Heart left ventricle (tissue), 16 donors: ENCODE results near the gene NMRAL1. TPM values are rescaled to one million over a fixed set of nuclear protein-coding genes. Genes with fewer than 3 reads are reported as not detected.
A peak's percentile ranks its signal among the peaks of the same experiment; 100 is the strongest.

ENCODE experiments used
- ATAC-seq, 4 donors: fragments of 200-7000 bp; cut with Tn5 transposase; one replicate each; pipeline ENCODE4 v1.9.1; 2020 to 2022; ENCODE audit warnings: moderate library complexity in 4 of 4, mild to moderate bottlenecking in 3 of 4, moderate number of reproducible peaks in 1 of 4
- DNase-seq, 5 donors: peaks; one replicate each; pipeline ENCODE4 v3.0.0-alpha.2; 2020
- H3K27ac ChIP-seq, 12 donors: fragments of 200-600 bp; sonication (generic) in 4 of 12; one replicate each; pipeline versions ENCODE4 v1.5.0 to v1.8.0; 2016 to 2022; ENCODE audit warnings: mild to moderate bottlenecking in 2 of 12
- H3K27me3 ChIP-seq, 9 donors: fragments of 200-600 bp; sonication (generic) in 2 of 9; one replicate each; pipeline versions ENCODE4 v1.5.1 to v1.8.0; 2016 to 2022; ENCODE audit warnings: mild to moderate bottlenecking in 3 of 9
- H3K36me3 ChIP-seq, 9 donors: fragments of 200-600 bp; sonication (generic) in 2 of 9; one replicate each; pipeline versions ENCODE4 v1.5.0 to v1.8.0; 2018 to 2022; ENCODE audit warnings: mild to moderate bottlenecking in 2 of 9
- H3K4me1 ChIP-seq, 12 donors: fragments of 200-600 bp; sonication (generic) in 4 of 12; one replicate each; pipeline versions ENCODE4 v1.5.0 to v1.8.0; 2016 to 2022; ENCODE audit warnings: mild to moderate bottlenecking in 3 of 12
- H3K4me3 ChIP-seq, 12 donors: fragments of 200-600 bp; sonication (generic) in 4 of 12; one replicate each; pipeline versions ENCODE4 v1.5.0 to v1.8.0; 2017 to 2022; ENCODE audit warnings: mild to moderate bottlenecking in 9 of 12, moderate library complexity in 4 of 12
- H3K9me3 ChIP-seq, 12 donors: fragments of 200-600 bp; sonication (generic) in 4 of 12; one replicate each; pipeline versions ENCODE4 v1.5.0 to v1.8.0; 2016 to 2022; ENCODE audit warnings: mild to moderate bottlenecking in 1 of 12
- CTCF ChIP-seq, 12 donors: fragments of 200-600 bp; sonication (generic) in 4 of 12; IDR thresholded peaks; one replicate each; pipeline versions ENCODE4 v1.5.0 to v1.8.0; 2018 to 2022; ENCODE audit warnings: antibody characterized with exemption in 12 of 12, mild to moderate bottlenecking in 5 of 12
- POLR2A ChIP-seq, 2 donors: fragments of 450-650 bp; IDR thresholded peaks; one replicate each; pipeline ENCODE4 v1.6.1; 2017; ENCODE audit warnings: antibody characterized with exemption in 2 of 2, mild to moderate bottlenecking in 2 of 2, moderate library complexity in 2 of 2
- WGBS, 4 donors: extraction: QIAGEN DNeasy Blood & Tissue Kit in 2 of 4; methylation state at CpG; one replicate each; pipeline versions ENCODE4 v1.1.5 to v1.1.7; 2013 to 2018; 5-methylcytosine and 5-hydroxymethylcytosine counted together
- intact Hi-C, 10 donors: fragments of 100-400 bp; cut with DNase I; formaldehyde crosslinking; loops; one replicate each; pipeline versions ENCODE4 v1.11.1 to v1.14.2; 2022
- polyA plus RNA-seq, 2 donors: library from polyadenylated mRNA; stranded (reverse); fragments of 200-250 nt; gene quantifications; one replicate each; pipeline ENCODE4 v1.2.3, GENCODE V29; 2013
- total RNA-seq, 9 donors: library from RNA; depleted of rRNA in 2 of 9; stranded (reverse); fragments of >200 nt in 2 of 9; fragmentation: NEBNext Ultra II Directional in 3 of 9; extraction: Animal tissue kit (Norgen Biotek cat#: 25700) in 3 of 9; gene quantifications; one replicate each; pipeline versions ENCODE4 v1.1.0 to v1.2.4, GENCODE V29; 2016 to 2023
- donor health status: ischemic (EF 13 %, LVEDD 7.1; RV severe dilation, severe dysfunction).
- donor health status: healthy with polysubstance abuse.
- donor health status: DM: no; HTN: yes; CAD: no.
- donor health status: DM: no; HTN: no; CAD: no.
- donor health status: ischemic (EF 25% LVEDD 6.9; RV normal size, moderate dysfunction).
- donor health status: ischemic (EF 25% LVEDD 5.7; RV mildly dilated, moderate dysfunction).
- donor health status: healthy.
- donor health status: DM: yes; HTN: yes; CAD: no.
- donor health status: ischemic (EF 35%, LVEDD 5.7; RV mildly dilated, moderate dysfunction).
- donor health status: nonischemic (EF 11% LVEDD 7.7; RV severe dilation, severe dysfunction).
- donor health status: DM: yes; HTN: yes; CAD: no.
- donor health status: PGD.
- donor health status: ischemic (EF 29% LVEDD 5.4; RV normal size, mild dysfunction).
- donor health status: nonischemic (EF 23%, LVEDD 6.1; RV moderate dilation, normal function).

The NMRAL1 gene
- total and polyA plus RNA-seq, 11 donors = 12.0 to 47.5 (median 25.4) TPM

GRCh38 chr16:4520913-4521312 lies 46.5 kb upstream of the NMRAL1 start:
- no peak overlapping the region for H3K4me3 ChIP-seq
- intact Hi-C loops = no loop called here
- peaks cover 13 to 55% (median 33%) of the 10 kb centered on the region in 12 donors for H3K4me1 ChIP-seq
- DNase-seq = no peak
- no peaks in the 10 kb centered on the region for H3K36me3 ChIP-seq
- no peak overlapping the region for H3K27ac ChIP-seq
- WGBS, 4 donors = 76 to 85% (median 83%) methylated on average over 7 of the region's 7 CpGs
- TF ChIP-seq POLR2A (IDR thresholded peaks at IDR 0.05) (no peak), CTCF (IDR thresholded peaks at IDR 0.05) (no peak)
- H3K27me3 ChIP-seq = no peaks in the 10 kb centered on the region
- ATAC-seq = no peak
- no peaks in the 10 kb centered on the region for H3K9me3 ChIP-seq

- 89 to 91% (median 90%) methylated on average over 15 of the region's 15 CpGs for WGBS, 4 donors
- H3K4me3 ChIP-seq = no peak overlapping the region
- ATAC-seq = no peak
- DNase-seq = no peak
- no peaks in the 10 kb centered on the region for H3K9me3 ChIP-seq
- no peaks in the 10 kb centered on the region for H3K36me3 ChIP-seq
- H3K27ac ChIP-seq = no peak overlapping the region
- H3K27me3 ChIP-seq = no peaks in the 10 kb centered on the region
- H3K4me1 ChIP-seq = peaks cover 8 to 59% (median 32%) of the 10 kb centered on the region in 12 donors
- TF ChIP-seq CTCF (IDR thresholded peaks at IDR 0.05) (no peak), POLR2A (IDR thresholded peaks at IDR 0.05) (no peak)
- intact Hi-C loops = loop anchor here in 7 of 10 donors (1.0 to 10.0 kb wide), 3 partner anchors 29 to 435 kb away; partner anchors contain the start of gene SEC14L5 (in 4 of the 7)
Measured at GRCh38 chr16:4519274-4520058, 45.0 kb upstream of the NMRAL1 start.

GRCh38 chr16:4517812-4518680 lies 43.6 kb upstream of the NMRAL1 start:
- ATAC-seq (peak in 1 of 4 donors; percentile 8), DNase-seq (peak in 1 of 5 donors; percentile 19)
- Histone ChIP-seq H3K9me3 (no peaks in the 10 kb centered on the region), H3K27ac (no peak overlapping the region), H3K27me3 (no peaks in the 10 kb centered on the region), H3K4me1 (peaks cover 8 to 59% (median 44%) of the 10 kb centered on the region in 12 donors), H3K36me3 (peaks cover 0 to 10% (median 2%) of the 10 kb centered on the region in 9 donors), H3K4me3 (no peak overlapping the region)
- intact Hi-C loops = loop anchor here in 6 of 10 donors (10.0 kb wide), 2 partner anchors 67 to 437 kb away; partner anchors contain the start of gene SEC14L5 (in 4 of the 6)
- TF ChIP-seq CTCF (IDR thresholded peaks at IDR 0.05) = peak; percentile 32 to 62 (median 53)
- TF ChIP-seq POLR2A (IDR thresholded peaks at IDR 0.05) = no peak
- WGBS, 4 donors = 56 to 88% (median 63%) methylated on average over 8 to 12 of the region's 12 CpGs
